ENCODE results near the gene FKRP.

Gene FKRP, protein sequence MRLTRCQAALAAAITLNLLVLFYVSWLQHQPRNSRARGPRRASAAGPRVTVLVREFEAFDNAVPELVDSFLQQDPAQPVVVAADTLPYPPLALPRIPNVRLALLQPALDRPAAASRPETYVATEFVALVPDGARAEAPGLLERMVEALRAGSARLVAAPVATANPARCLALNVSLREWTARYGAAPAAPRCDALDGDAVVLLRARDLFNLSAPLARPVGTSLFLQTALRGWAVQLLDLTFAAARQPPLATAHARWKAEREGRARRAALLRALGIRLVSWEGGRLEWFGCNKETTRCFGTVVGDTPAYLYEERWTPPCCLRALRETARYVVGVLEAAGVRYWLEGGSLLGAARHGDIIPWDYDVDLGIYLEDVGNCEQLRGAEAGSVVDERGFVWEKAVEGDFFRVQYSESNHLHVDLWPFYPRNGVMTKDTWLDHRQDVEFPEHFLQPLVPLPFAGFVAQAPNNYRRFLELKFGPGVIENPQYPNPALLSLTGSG

DNA sequence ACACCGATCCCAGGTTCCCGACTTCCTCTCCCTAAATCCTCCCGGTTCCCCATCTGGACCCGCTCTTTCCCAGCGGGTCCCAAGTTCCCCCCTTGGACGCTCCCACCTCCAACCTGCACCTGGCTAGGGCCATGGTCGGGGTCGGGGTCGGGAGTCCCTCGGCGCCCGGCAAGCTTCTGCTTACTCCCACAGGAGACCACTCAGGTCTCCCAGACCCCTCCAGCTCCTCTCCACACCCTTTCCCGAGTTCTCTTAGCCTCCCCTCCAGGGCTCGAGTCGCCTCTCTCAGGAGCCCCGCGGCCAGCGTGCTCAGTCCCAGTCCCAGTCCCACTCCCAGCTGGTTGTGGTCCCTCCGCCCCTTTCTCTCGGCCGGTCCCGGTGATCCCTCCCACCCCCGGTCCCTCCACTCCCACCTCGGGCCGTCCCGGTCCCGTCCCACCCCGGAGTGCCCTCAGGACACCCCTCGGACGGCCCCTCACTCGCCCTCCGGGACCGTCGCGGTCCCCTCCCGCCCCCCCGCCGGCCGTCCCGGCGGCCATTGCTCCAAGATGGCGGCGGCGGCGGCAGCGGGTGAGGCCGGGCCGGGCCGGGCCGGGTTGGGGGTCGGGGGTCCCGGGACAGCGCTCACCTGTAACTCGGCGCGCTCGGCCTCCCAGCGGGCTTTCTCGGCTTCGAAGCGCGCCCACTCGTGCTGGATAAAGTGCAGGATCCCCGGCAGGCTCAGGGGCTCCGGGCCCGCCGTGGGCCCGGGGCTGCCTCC, at the start of gene FKRP:
Gene FKRP (plus strand): TSS at position 537 of the 760 bp plus-strand sequence. CDS start 9,394 bp downstream, outside the sequence.
- peak within 1 kb of the TSS; percentile 99 for H3K4me3 ChIP-seq (ENCODE audit: low read depth, low read length)
- TF ChIP-seq, protein P1, sequence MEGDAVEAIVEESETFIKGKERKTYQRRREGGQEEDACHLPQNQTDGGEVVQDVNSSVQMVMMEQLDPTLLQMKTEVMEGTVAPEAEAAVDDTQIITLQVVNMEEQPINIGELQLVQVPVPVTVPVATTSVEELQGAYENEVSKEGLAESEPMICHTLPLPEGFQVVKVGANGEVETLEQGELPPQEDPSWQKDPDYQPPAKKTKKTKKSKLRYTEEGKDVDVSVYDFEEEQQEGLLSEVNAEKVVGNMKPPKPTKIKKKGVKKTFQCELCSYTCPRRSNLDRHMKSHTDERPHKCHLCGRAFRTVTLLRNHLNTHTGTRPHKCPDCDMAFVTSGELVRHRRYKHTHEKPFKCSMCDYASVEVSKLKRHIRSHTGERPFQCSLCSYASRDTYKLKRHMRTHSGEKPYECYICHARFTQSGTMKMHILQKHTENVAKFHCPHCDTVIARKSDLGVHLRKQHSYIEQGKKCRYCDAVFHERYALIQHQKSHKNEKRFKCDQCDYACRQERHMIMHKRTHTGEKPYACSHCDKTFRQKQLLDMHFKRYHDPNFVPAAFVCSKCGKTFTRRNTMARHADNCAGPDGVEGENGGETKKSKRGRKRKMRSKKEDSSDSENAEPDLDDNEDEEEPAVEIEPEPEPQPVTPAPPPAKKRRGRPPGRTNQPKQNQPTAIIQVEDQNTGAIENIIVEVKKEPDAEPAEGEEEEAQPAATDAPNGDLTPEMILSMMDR (IDR thresholded peaks at IDR 0.05; ENCODE audit: insufficient read depth, low read depth, low read length, missing control alignments): no peak
- no peak for DNase-seq (ENCODE audit: low read depth)

DNA sequence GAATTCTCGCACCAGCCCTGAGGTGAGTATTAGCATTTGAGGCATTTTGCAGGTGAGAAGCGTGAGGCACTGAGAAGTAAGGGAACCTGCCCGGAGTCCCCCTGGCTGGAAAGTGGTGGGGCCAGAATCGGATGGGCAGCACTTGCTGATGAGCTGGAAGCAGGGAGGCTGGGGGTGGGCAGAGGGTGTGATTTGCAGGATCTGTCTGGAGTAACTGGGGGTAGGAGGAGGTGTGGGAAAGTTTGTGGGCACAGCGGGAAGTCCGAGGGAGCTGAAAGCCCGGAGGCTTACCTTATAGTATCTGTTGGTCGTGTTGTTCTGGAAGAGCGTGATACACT, 49.0 kb upstream of the FKRP start:
- DNase-seq (ENCODE audit: low read depth): no peak
- TF ChIP-seq, protein P1 (IDR thresholded peaks at IDR 0.05; ENCODE audit: insufficient read depth, low read depth, low read length, missing control alignments): no peak
- H3K4me3 ChIP-seq (ENCODE audit: low read depth, low read length): no peak overlapping the region

DNA sequence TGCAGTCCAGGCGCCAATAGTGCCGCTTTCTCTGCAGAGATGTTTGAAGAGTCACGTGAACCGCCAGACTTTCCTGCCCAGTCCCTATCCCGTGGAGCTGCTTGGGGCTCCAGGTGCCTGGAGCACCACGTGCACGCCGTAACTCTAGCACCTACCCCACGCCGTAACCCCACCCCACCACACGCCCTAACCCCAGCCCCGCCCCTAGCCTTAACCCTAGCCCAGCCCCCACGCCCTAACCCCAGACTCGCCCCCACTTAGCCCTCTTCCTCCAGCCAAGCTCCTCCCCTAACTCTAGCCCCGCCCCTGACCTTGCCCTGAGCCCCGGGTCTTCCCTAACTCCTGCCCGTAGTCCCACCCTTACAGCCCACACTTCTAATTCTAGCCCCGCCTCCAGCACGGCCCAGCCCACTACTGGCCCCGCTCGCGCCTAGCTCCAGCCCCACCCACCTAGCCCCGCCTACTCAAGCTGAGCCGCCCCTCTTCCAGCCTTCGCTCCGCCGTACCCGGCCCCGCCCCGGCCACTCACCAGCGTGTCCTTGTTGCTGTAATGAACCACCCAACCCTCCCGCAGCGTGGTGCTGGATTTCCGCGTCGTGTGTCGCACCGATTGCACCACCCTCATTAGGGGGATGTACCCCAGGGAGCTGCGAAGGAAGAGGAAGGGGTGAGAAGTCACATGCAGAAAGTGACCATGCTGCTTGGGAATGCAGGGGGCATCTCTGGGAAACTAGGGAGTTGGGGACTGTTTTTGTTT, 48.5 kb upstream of the FKRP start:
- H3K4me3 ChIP-seq (ENCODE audit: low read depth, low read length): no peak overlapping the region
- no peak for DNase-seq (ENCODE audit: low read depth)
- TF ChIP-seq, protein P1 (IDR thresholded peaks at IDR 0.05; ENCODE audit: insufficient read depth, low read depth, low read length, missing control alignments): no peak

DNA sequence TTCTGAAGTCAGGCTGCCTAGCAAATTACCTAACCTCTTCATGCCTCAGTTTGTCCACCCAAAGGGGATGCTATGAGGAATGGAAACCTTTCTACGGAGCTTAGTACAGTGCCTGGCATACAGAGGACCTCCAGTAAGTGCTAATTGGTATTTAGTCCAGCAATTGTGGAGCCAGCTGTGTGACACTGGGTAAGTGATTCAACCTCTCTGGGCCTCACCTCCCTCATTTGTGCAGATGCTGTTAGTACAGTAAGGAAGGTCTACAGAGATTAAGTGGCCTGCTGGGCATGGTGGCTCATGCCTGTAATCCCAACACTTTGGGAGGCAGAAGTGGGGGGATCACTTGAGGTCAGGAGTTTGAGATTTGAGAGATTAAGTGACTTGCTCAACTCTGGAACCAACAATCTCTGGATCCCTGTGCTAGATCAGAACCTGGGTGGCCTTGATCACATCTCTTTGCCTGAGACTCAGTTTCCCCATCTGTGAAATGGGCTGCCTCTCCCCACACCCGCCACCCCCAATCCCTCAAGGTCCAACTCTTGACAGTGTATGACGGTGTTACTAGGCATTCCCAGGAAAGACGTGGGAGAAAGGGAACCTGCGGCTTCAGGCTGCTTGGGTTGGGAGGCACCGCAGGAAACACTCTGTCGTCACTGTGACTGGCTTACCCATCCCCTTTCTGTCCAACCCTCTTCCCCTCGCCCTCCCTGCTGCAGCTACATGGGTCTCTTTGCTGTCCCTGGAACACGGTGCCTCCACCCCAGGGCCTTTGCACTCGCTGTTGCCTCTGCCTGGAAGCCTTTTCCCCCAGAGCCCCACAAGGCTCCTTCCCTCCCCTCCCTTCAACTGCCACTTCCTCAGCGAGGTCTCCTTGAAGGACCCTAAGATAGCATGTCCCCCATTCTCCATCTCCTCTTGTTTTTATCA, 47.2 kb upstream of the FKRP start:
- DNase-seq (ENCODE audit: low read depth): no peak
- no peak overlapping the region for H3K4me3 ChIP-seq (ENCODE audit: low read depth, low read length)
- TF ChIP-seq, protein P1 (IDR thresholded peaks at IDR 0.05; ENCODE audit: insufficient read depth, low read depth, low read length, missing control alignments): no peak

DNA sequence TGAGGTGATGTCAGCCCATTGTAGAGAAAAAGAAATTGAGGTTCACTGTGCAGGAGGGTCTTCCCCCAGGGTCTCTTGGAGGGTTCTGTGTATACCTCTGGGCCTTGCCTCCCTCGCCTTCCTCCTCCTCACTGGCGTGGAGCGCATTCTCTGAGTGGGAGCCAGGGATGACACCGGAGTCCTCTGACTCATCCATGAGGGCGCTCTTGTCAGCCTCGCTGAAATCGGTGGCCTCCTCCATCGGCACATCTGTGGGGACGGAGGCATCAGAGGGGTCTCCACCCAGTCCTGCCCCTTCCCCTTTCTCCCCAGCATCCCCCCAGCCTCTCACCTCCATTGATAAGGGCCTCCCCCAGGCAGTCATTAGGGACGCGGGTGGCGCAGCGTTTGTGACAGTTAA, 45.2 kb upstream of the FKRP start:
- H3K4me3 ChIP-seq (ENCODE audit: low read depth, low read length): no peak overlapping the region
- DNase-seq (ENCODE audit: low read depth): no peak
- TF ChIP-seq, protein P1 (IDR thresholded peaks at IDR 0.05; ENCODE audit: insufficient read depth, low read depth, low read length, missing control alignments): no peak
